H1 (cell line): Measurements from ENCODE around the gene ARHGAP42. TPM values are rescaled to one million over a fixed set of nuclear protein-coding genes. Genes with fewer than 3 reads are reported as not detected.

Experiments
- CTCF ChIA-PET: fragments of 300-600 bp; sonication (Branson Sonifier 250); formaldehyde crosslinking; loops from one replicate; lab custom pipeline; 2021; ENCODE audit not compliant: partially characterized antibody; lab: Charles Lee
- POLR2A ChIA-PET: fragments of 300-600 bp; sonication (Branson Sonifier 250); formaldehyde crosslinking; loops from one replicate; lab custom pipeline; 2021; ENCODE audit warnings: inconsistent platforms; ENCODE audit not compliant: partially characterized antibody; lab: Charles Lee
- DNase-seq, 2 experiments: peaks; one replicate each; pipeline versions ENCODE4 v3.0.0 to v3.0.0-alpha.2; 2010 to 2022; ENCODE audit warnings: low spot score in 2 of 2, low read depth in 1 of 2, mixed read lengths in 1 of 2
- FAIRE-seq: peaks from 2 replicates; lab custom pipeline; 2011; peaks lifted over from hg19 to GRCh38; lab: Jason Lieb, UNC
- H2AFZ ChIP-seq: 2 replicates; pipeline ENCODE4 v1.8.1; 2012; ENCODE audit warnings: low read length, inconsistent platforms
- H2AK5ac ChIP-seq: 2 replicates; pipeline ENCODE4 v1.6.1; 2013; ENCODE audit warnings: low read depth, low read length
- H2BK120ac ChIP-seq: replicated peaks from 2 replicates; pipeline ENCODE3; 2013; ENCODE audit warnings: low read depth, low read length, inconsistent platforms
- H2BK12ac ChIP-seq: 2 replicates; pipeline ENCODE4 v1.6.1; 2013; ENCODE audit warnings: low read depth, low read length
- H2BK15ac ChIP-seq: 2 replicates; pipeline ENCODE4 v1.6.1; 2013; ENCODE audit warnings: low read length
- H2BK20ac ChIP-seq: 2 replicates; pipeline ENCODE4 v1.6.1; 2013; ENCODE audit warnings: low read length
- H2BK5ac ChIP-seq: 2 replicates; pipeline ENCODE4 v1.6.1; 2013; ENCODE audit warnings: low read depth, low read length
- H3K14ac ChIP-seq: 2 replicates; pipeline ENCODE4 v1.6.1; 2013; ENCODE audit warnings: inconsistent platforms; ENCODE audit not compliant: insufficient read length
- H3K18ac ChIP-seq: 2 replicates; pipeline ENCODE4 v1.6.1; 2013; ENCODE audit warnings: low read length; ENCODE audit errors: extremely low read depth
- H3K23ac ChIP-seq: 2 replicates; pipeline ENCODE4 v1.6.1; 2013; ENCODE audit warnings: inconsistent platforms; ENCODE audit not compliant: insufficient read length
- H3K23me2 ChIP-seq: 2 replicates; pipeline ENCODE4 v1.6.1; 2013; ENCODE audit warnings: low read depth, low read length
- H3K27ac ChIP-seq: 2 replicates; pipeline ENCODE4 v1.6.1; 2011; ENCODE audit warnings: low read depth, low read length, inconsistent platforms
- H3K27me3 ChIP-seq, 4 experiments: replicated peaks in 1 of 4; 1 replicate in 1 of 4; 2 replicates in 3 of 4; pipeline versions ENCODE4 v1.6.1 to v1.8.1; 2011 to 2013; ENCODE audit warnings: low read length in 3 of 4, mild to moderate bottlenecking in 3 of 4, inconsistent platforms in 2 of 4, mixed read lengths in 2 of 4, moderate library complexity in 1 of 4; ENCODE audit not compliant: control insufficient read depth in 3 of 4, insufficient read depth in 3 of 4; ENCODE audit errors: extremely low read depth in 1 of 4
- H3K36me3 ChIP-seq, 4 experiments: 2 replicates each; pipeline versions ENCODE4 v1.6.1 to v1.8.1; 2011 to 2013; ENCODE audit warnings: mild to moderate bottlenecking in 4 of 4, low read length in 3 of 4, moderate library complexity in 2 of 4, control low read depth in 1 of 4, inconsistent platforms in 1 of 4; ENCODE audit not compliant: insufficient read depth in 4 of 4, control insufficient read depth in 2 of 4
- H3K4ac ChIP-seq: replicated peaks from 2 replicates; pipeline ENCODE3; 2013; ENCODE audit warnings: low read length, low read depth, mixed read lengths, inconsistent platforms; ENCODE audit not compliant: insufficient read length
- H3K4me1 ChIP-seq, 4 experiments: replicated peaks in 1 of 4; 1 replicate in 1 of 4; 2 replicates in 3 of 4; pipeline versions ENCODE4 v1.6.1 to v1.8.1; 2011 to 2013; ENCODE audit warnings: low read length in 3 of 4, inconsistent platforms in 2 of 4, mixed read lengths in 1 of 4; ENCODE audit not compliant: insufficient read depth in 4 of 4, control insufficient read depth in 3 of 4
- H3K4me2 ChIP-seq, 2 experiments: 2 replicates each; pipeline versions ENCODE4 v1.6.1 to v1.8.1; 2011 to 2013; ENCODE audit warnings: low read depth in 2 of 2, low read length in 2 of 2, control low read depth in 1 of 2, inconsistent platforms in 1 of 2, mild to moderate bottlenecking in 1 of 2; ENCODE audit not compliant: insufficient read depth in 1 of 2
- H3K4me3 ChIP-seq, 4 experiments: fragments of 200-600, 300-600 bp in 1 of 4; sonication (generic), shearing (Covaris generic), sonication (Bioruptor Twin) in 1 of 4; 2 replicates each; pipeline versions ENCODE4 v1.5.1 to v1.8.1; 2011 to 2016; ENCODE audit warnings: low read length in 4 of 4, low read depth in 3 of 4, control low read depth in 2 of 4, inconsistent platforms in 2 of 4, mild to moderate bottlenecking in 2 of 4, mixed read lengths in 1 of 4, moderate library complexity in 1 of 4; ENCODE audit not compliant: insufficient read depth in 2 of 4; ENCODE audit errors: extremely low read depth in 1 of 4
- H3K56ac ChIP-seq: replicated peaks from 2 replicates; pipeline ENCODE3; 2013; ENCODE audit warnings: low read depth, mild to moderate bottlenecking, mixed read lengths, low read length, inconsistent platforms; ENCODE audit not compliant: insufficient read length
- H3K79me1 ChIP-seq: 2 replicates; pipeline ENCODE4 v1.6.1; 2013; ENCODE audit warnings: low read depth, low read length, control low read depth
- H3K79me2 ChIP-seq, 2 experiments: 2 replicates each; pipeline versions ENCODE4 v1.6.1 to v1.8.1; 2012 to 2013; ENCODE audit warnings: low read length in 2 of 2, mild to moderate bottlenecking in 2 of 2, inconsistent platforms in 1 of 2; ENCODE audit not compliant: insufficient read depth in 2 of 2, control insufficient read depth in 1 of 2
- H3K9ac ChIP-seq, 4 experiments: replicated peaks in 1 of 4; 1 replicate in 1 of 4; 2 replicates in 3 of 4; pipeline versions ENCODE4 v1.6.1 to v1.8.1; 2011 to 2013; ENCODE audit warnings: low read depth in 3 of 4, low read length in 3 of 4, control low read depth in 2 of 4, mild to moderate bottlenecking in 2 of 4, moderate library complexity in 2 of 4, inconsistent platforms in 1 of 4; ENCODE audit errors: extremely low read depth in 1 of 4
- H3K9me3 ChIP-seq, 2 experiments: 2 replicates each; pipeline versions ENCODE4 v1.6.1 to v1.8.1; 2012 to 2013; ENCODE audit warnings: mild to moderate bottlenecking in 2 of 2, moderate library complexity in 2 of 2, control low read depth in 1 of 2, inconsistent platforms in 1 of 2, low read depth in 1 of 2, low read length in 1 of 2, mixed read lengths in 1 of 2; ENCODE audit not compliant: insufficient read depth in 2 of 2
- H4K20me1 ChIP-seq, 2 experiments: replicated peaks in 1 of 2; 2 replicates each; pipeline versions ENCODE3 to v1.8.1; 2011 to 2013; ENCODE audit warnings: inconsistent platforms in 2 of 2, low read length in 2 of 2, mild to moderate bottlenecking in 1 of 2; ENCODE audit not compliant: insufficient read depth in 2 of 2, control insufficient read depth in 1 of 2
- H4K5ac ChIP-seq: 2 replicates; pipeline ENCODE4 v1.6.1; 2013; ENCODE audit warnings: low read length, low read depth, mixed read lengths, inconsistent platforms; ENCODE audit not compliant: insufficient read length
- H4K8ac ChIP-seq: 2 replicates; pipeline ENCODE4 v1.8.0; 2013; ENCODE audit warnings: mild to moderate bottlenecking, moderate library complexity, low read length, inconsistent platforms; ENCODE audit not compliant: insufficient read depth; ENCODE audit errors: extremely low read depth
- H4K91ac ChIP-seq: replicated peaks from 2 replicates; pipeline ENCODE3; 2013; ENCODE audit warnings: low read length, mixed read lengths, inconsistent platforms; ENCODE audit not compliant: insufficient read length
- BCL11A ChIP-seq, 2 experiments: IDR thresholded peaks; one replicate each; pipeline ENCODE4 v1.6.1; 2011; ENCODE audit warnings: low read depth in 2 of 2, low read length in 2 of 2, mild to moderate bottlenecking in 2 of 2
- EP300 ChIP-seq, 2 experiments: IDR thresholded peaks; 1 replicate in 1 of 2; 2 replicates in 1 of 2; pipeline ENCODE4 v1.6.1; 2011 to 2012; ENCODE audit warnings: low read depth in 2 of 2, low read length in 2 of 2, mild to moderate bottlenecking in 2 of 2, borderline replicate concordance in 1 of 2, inconsistent platforms in 1 of 2, moderate library complexity in 1 of 2
- MAFK ChIP-seq: IDR thresholded peaks from 2 replicates; pipeline ENCODE4 v1.6.1; 2012; ENCODE audit warnings: low read depth, mild to moderate bottlenecking, improper control_type of control experiment, low read length
- POLR2A ChIP-seq, 2 experiments: IDR thresholded peaks; 1 replicate in 1 of 2; 2 replicates in 1 of 2; pipeline ENCODE4 v1.6.1; 2011; ENCODE audit warnings: low read depth in 2 of 2, low read length in 2 of 2, mild to moderate bottlenecking in 2 of 2; ENCODE audit errors: control extremely low read depth in 1 of 2
- SP1 ChIP-seq: IDR thresholded peaks from 2 replicates; pipeline ENCODE4 v1.6.1; 2011; ENCODE audit warnings: low read depth, low read length
- TAF7 ChIP-seq: optimal IDR thresholded peaks from 2 replicates; pipeline ENCODE3; 2011; ENCODE audit warnings: low read depth, mild to moderate bottlenecking, inconsistent platforms, low read length, moderate library complexity, borderline replicate concordance
- ZNF274 ChIP-seq: IDR thresholded peaks from 2 replicates; pipeline ENCODE4 v1.7.0; 2012; ENCODE audit warnings: low read length, borderline replicate concordance; ENCODE audit errors: extremely low read depth
- WGBS, 2 experiments: shearing (Covaris generic) in 1 of 2; methylation state at CpG; one replicate each; pipeline versions ENCODE4 v1.1.6 to v1.1.7; 2013 to 2015; ENCODE audit warnings: low lambda C conversion rate in 2 of 2, mixed read lengths in 2 of 2, inconsistent platforms in 1 of 2, low coverage in 1 of 2, missing lambda C conversion rate in 1 of 2; ENCODE audit not compliant: insufficient replicate concordance in 2 of 2, insufficient coverage in 1 of 2, insufficient read length in 1 of 2; ENCODE audit errors: extremely low coverage in 1 of 2, missing lambda C conversion rate in 1 of 2; 5-methylcytosine and 5-hydroxymethylcytosine counted together
- polyA plus RNA-seq, 7 experiments: library from polyadenylated mRNA; depleted of rRNA in 3 of 7; stranded (reverse) in 5 of 7; unstranded in 2 of 7; fragments of >200 nt in 5 of 7; fragments of 200-250 nt in 2 of 7; gene quantifications; 1 replicate in 5 of 7; 2 replicates in 1 of 7; 4 replicates in 1 of 7; pipeline versions ENCODE4 v1.2.1 to v1.2.3, GENCODE V29; 2011 to 2013; ENCODE audit warnings: missing spikeins in 2 of 7, mixed read lengths in 2 of 7
- total RNA-seq: library from RNA; stranded (reverse); fragmentation: NEBNext Ultra II Directional; extraction: Animal tissue kit (Norgen Biotek cat#: 25700); gene quantifications from 2 replicates; pipeline ENCODE4 v1.2.1, GENCODE V29; 2021
- TF ChIP-seq, protein P1 (sequence below): IDR thresholded peaks from 2 replicates; pipeline ENCODE4 v1.6.1; 2011; ENCODE audit warnings: low read length, improper control_type of control experiment

Gene ARHGAP42
- total and polyA plus RNA-seq, 2 of the 8 experiments (the other 6 are each of a cell fraction or from before 2014, with no cell fraction given) = 22.2 to 33.5 TPM

DNA sequence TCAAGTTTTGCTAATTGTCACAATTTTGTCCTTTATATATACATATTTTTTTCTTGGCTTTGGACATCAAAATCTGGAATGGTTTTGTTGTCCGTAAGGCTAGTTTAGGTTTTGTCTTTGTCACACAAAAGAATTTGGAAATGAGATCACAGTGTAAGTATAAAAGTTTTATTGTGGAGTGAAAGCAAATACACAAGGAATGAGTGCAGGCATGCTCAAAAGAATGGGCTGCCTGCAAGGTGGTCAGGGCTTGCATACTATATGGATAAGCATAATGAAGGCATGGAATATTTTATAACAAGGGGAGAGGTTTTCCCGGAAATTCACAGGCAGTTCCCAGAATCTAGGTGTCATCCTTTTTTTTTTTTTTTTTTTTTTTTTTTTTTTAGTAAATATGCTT lies 150.2 kb downstream of the ARHGAP42 start:
- Histone ChIP-seq H3K4me2 (no peak overlapping the region), H3K14ac (no peak overlapping the region), H2BK12ac (no peak overlapping the region), H3K18ac (no peak overlapping the region), H3K4me3 (no peak overlapping the region), H2BK5ac (no peak overlapping the region), H2BK20ac (no peak overlapping the region), H3K27ac (no peak overlapping the region), H3K9ac (no peak overlapping the region), H4K8ac (no peak overlapping the region), H3K36me3 (no peaks in the 10 kb centered on the region), H2BK120ac (no peak overlapping the region), H2AK5ac (no peak overlapping the region), H3K4me1 (peaks cover 0 to 8% (median 0%) of the 10 kb centered on the region in 4 experiments; a peak in 2 of 7 replicates), H2BK15ac (no peak overlapping the region), H4K20me1 (no peaks in the 10 kb centered on the region), H2AFZ (no peak overlapping the region), H4K5ac (no peak overlapping the region), H3K23me2 (no peaks in the 10 kb centered on the region), H4K91ac (no peak overlapping the region), H3K23ac (no peak overlapping the region), H3K4ac (no peak overlapping the region), H3K79me1 (no peaks in the 10 kb centered on the region; the same call in 1 of the 2 replicates), H3K56ac (no peak overlapping the region), H3K27me3 (no peaks in the 10 kb centered on the region), H3K9me3 (no peaks in the 10 kb centered on the region), H3K79me2 (peaks cover 0 to 17% of the 10 kb centered on the region in 2 experiments; a peak in 3 of 4 replicates)
- FAIRE-seq = no peak
- ChIA-PET POLR2A (no interaction called here), CTCF (no interaction called here)
- WGBS, 2 experiments = 75% methylated on average over 2 of the region's 2 CpGs; no CpG with 5 or more reads in 1 of the 2 experiments
- TF ChIP-seq POLR2A (IDR thresholded peaks at IDR 0.05; ENCODE audit: control extremely low read depth in 1 of 2, low read depth in 2 of 2, low read length in 2 of 2) (no peak), MAFK (no peak), BCL11A (IDR thresholded peaks at IDR 0.05; ENCODE audit: low read depth in 2 of 2, low read length in 2 of 2) (no peak), EP300 (IDR thresholded peaks at IDR 0.05; ENCODE audit: borderline replicate concordance in 1 of 2, low read depth in 2 of 2, low read length in 2 of 2) (no peak), ZNF274 (no peak), SP1 (no peak), TAF7 (no peak)
- TF ChIP-seq, protein P1, sequence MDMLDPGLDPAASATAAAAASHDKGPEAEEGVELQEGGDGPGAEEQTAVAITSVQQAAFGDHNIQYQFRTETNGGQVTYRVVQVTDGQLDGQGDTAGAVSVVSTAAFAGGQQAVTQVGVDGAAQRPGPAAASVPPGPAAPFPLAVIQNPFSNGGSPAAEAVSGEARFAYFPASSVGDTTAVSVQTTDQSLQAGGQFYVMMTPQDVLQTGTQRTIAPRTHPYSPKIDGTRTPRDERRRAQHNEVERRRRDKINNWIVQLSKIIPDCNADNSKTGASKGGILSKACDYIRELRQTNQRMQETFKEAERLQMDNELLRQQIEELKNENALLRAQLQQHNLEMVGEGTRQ = no peak
- DNase-seq = no peak
